Keratinocyte (primary cell): ENCODE measurements around the gene DNAAF5. TPM values are rescaled to one million over a fixed set of nuclear protein-coding genes. Genes with fewer than 3 reads are reported as not detected.

Source experiments
- DNase-seq: peaks from one replicate; pipeline ENCODE4 v3.0.0-alpha.2; 2011; ENCODE audit warnings: low read depth, missing footprints, low spot score
- FAIRE-seq: peaks from 2 replicates; lab custom pipeline; 2011; peaks lifted over from hg19 to GRCh38; lab: Jason Lieb, UNC
- H2AFZ ChIP-seq: 2 replicates; pipeline ENCODE4 v1.6.0; 2012; ENCODE audit warnings: low read length, control low read depth, inconsistent platforms; ENCODE audit not compliant: control insufficient read depth
- H3K27ac ChIP-seq: 2 replicates; pipeline ENCODE4 v1.5.1; 2011; ENCODE audit warnings: low read length; ENCODE audit not compliant: control insufficient read depth, insufficient read depth
- H3K27me3 ChIP-seq: 3 replicates; pipeline ENCODE4 v1.6.0; 2011; ENCODE audit warnings: low read length; ENCODE audit not compliant: control insufficient read depth, insufficient read depth; ENCODE audit errors: extremely low read depth
- H3K36me3 ChIP-seq, 2 experiments: 2 replicates in 1 of 2; 3 replicates in 1 of 2; pipeline ENCODE4 v1.5.1; 2011; ENCODE audit warnings: low read length in 2 of 2, mild to moderate bottlenecking in 1 of 2; ENCODE audit not compliant: control insufficient read depth in 2 of 2, insufficient read depth in 2 of 2; ENCODE audit errors: extremely low read depth in 1 of 2
- H3K4me1 ChIP-seq: 3 replicates; pipeline ENCODE4 v1.5.1; 2011; ENCODE audit warnings: low read length; ENCODE audit not compliant: control insufficient read depth, insufficient read depth; ENCODE audit errors: extremely low read depth
- H3K4me2 ChIP-seq: 3 replicates; pipeline ENCODE4 v1.6.0; 2011; ENCODE audit warnings: low read depth, low read length; ENCODE audit not compliant: control insufficient read depth, insufficient read depth; ENCODE audit errors: extremely low read depth
- H3K4me3 ChIP-seq, 3 experiments: fragments of 200-600 bp in 1 of 3; sonication (generic) in 1 of 3; 2 replicates in 2 of 3; 3 replicates in 1 of 3; pipeline ENCODE4 v1.5.1; 2011 to 2016; ENCODE audit warnings: low read length in 3 of 3, mild to moderate bottlenecking in 3 of 3, control low read depth in 2 of 3, inconsistent platforms in 1 of 3, low read depth in 1 of 3, mixed read lengths in 1 of 3, mixed run types in 1 of 3, moderate library complexity in 1 of 3; ENCODE audit not compliant: control insufficient read depth in 2 of 3, insufficient read depth in 2 of 3; ENCODE audit errors: extremely low read depth in 1 of 3
- H3K79me2 ChIP-seq: 2 replicates; pipeline ENCODE4 v1.6.0; 2012; ENCODE audit warnings: low read length; ENCODE audit not compliant: control insufficient read depth, insufficient read depth
- H3K9ac ChIP-seq: 3 replicates; pipeline ENCODE4 v1.6.0; 2011; ENCODE audit warnings: low read length; ENCODE audit not compliant: control insufficient read depth, insufficient read depth; ENCODE audit errors: extremely low read depth
- H3K9me1 ChIP-seq: 3 replicates; pipeline ENCODE4 v1.6.0; 2011; ENCODE audit warnings: low read length; ENCODE audit not compliant: control insufficient read depth, insufficient read depth; ENCODE audit errors: extremely low read depth
- H3K9me3 ChIP-seq: 2 replicates; pipeline ENCODE4 v1.5.1; 2012; ENCODE audit warnings: low read depth, low read length; ENCODE audit not compliant: control insufficient read depth
- H4K20me1 ChIP-seq: 3 replicates; pipeline ENCODE4 v1.6.0; 2011; ENCODE audit warnings: low read length; ENCODE audit not compliant: control insufficient read depth, insufficient read depth; ENCODE audit errors: extremely low read depth
- EZH2 ChIP-seq: IDR thresholded peaks from one replicate; pipeline ENCODE4 v1.6.1; 2012; ENCODE audit warnings: inconsistent platforms, mild to moderate bottlenecking, low read length, moderate library complexity
- dilution Hi-C: fragments of 300-500 bp; cut with MboI; formaldehyde crosslinking; loops from one replicate; pipeline ENCODE4 v1.7.0; 2020; ENCODE audit warnings: low sequenced_read_pairs; ENCODE audit not compliant: extremely low pct_ligation_motif_present
- polyA plus RNA-seq, 5 experiments: library from polyadenylated mRNA; depleted of rRNA in 3 of 5; stranded (reverse) in 3 of 5; stranded (forward) in 1 of 5; unstranded in 1 of 5; fragments of >200 nt; gene quantifications; 1 replicate in 1 of 5; 2 replicates in 3 of 5; 3 replicates in 1 of 5; pipeline versions ENCODE4 v1.2.1 to v1.2.3, GENCODE V29; 2011 to 2012; ENCODE audit warnings: missing spikeins in 2 of 5, low read depth in 1 of 5, low replicate concordance in 1 of 5
- TF ChIP-seq, protein P1 (sequence below), 3 experiments: IDR thresholded peaks in 1 of 3; conservative IDR thresholded peaks in 1 of 3; optimal IDR thresholded peaks in 1 of 3; 2 replicates in 2 of 3; 3 replicates in 1 of 3; pipeline versions ENCODE3 to v1.5.1; 2011; ENCODE audit warnings: low read length in 3 of 3, mild to moderate bottlenecking in 3 of 3, moderate library complexity in 2 of 3, control low read depth in 1 of 3, inconsistent platforms in 1 of 3; ENCODE audit not compliant: insufficient read depth in 2 of 3; ENCODE audit errors: extremely low read depth in 1 of 3

Gene DNAAF5
- polyA plus RNA-seq, 1 donor (not counting 4 experiments of a cell fraction or from before 2014, with no cell fraction given) = 16.3 TPM

DNA sequence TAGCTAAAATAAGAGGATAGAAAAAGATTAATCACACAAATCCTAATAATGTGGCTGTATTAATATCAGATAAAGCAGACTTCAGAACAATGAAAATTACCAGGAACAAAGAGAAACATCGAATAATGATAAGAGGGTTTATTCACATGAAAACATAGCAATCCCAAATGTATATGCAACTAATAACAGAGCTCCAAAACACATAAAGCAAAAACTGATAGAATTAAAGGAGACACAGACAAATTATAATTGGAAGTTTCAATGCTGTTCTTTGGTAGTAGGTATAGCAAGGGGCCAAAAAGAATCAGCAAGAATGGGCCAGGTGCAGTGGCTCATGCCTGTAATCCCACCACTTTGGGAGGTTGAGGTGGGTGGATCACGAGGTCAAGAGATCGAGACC lies 23.4 kb upstream of the DNAAF5 start:
- H3K4me3 ChIP-seq = no peak overlapping the region
- peaks cover 13% of the 10 kb centered on the region for H3K4me1 ChIP-seq
- no peak for FAIRE-seq
- H3K27ac ChIP-seq = no peak overlapping the region
- TF ChIP-seq, protein P1, sequence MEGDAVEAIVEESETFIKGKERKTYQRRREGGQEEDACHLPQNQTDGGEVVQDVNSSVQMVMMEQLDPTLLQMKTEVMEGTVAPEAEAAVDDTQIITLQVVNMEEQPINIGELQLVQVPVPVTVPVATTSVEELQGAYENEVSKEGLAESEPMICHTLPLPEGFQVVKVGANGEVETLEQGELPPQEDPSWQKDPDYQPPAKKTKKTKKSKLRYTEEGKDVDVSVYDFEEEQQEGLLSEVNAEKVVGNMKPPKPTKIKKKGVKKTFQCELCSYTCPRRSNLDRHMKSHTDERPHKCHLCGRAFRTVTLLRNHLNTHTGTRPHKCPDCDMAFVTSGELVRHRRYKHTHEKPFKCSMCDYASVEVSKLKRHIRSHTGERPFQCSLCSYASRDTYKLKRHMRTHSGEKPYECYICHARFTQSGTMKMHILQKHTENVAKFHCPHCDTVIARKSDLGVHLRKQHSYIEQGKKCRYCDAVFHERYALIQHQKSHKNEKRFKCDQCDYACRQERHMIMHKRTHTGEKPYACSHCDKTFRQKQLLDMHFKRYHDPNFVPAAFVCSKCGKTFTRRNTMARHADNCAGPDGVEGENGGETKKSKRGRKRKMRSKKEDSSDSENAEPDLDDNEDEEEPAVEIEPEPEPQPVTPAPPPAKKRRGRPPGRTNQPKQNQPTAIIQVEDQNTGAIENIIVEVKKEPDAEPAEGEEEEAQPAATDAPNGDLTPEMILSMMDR (optimal IDR thresholded peaks at IDR 0.05 in 1 of 3, IDR thresholded peaks at IDR 0.05 in 1 of 3, conservative IDR thresholded peaks at IDR 0.05 in 1 of 3; ENCODE audit: extremely low read depth in 1 of 3, insufficient read depth in 2 of 3, low read length in 3 of 3) = no peak
- no peak for TF ChIP-seq EZH2
- H3K79me2 ChIP-seq = no peaks in the 10 kb centered on the region
- H3K27me3 ChIP-seq = no peaks in the 10 kb centered on the region
- no peaks in the 10 kb centered on the region for H3K36me3 ChIP-seq
- dilution Hi-C loops = no loop called here
- peaks cover 1% of the 10 kb centered on the region for H3K9me3 ChIP-seq
- no peaks in the 10 kb centered on the region for H4K20me1 ChIP-seq
- no peak overlapping the region for H3K9ac ChIP-seq
- no peak overlapping the region for H3K4me2 ChIP-seq
- no peak overlapping the region for H2AFZ ChIP-seq
- no peaks in the 10 kb centered on the region for H3K9me1 ChIP-seq
- DNase-seq = no peak

DNA sequence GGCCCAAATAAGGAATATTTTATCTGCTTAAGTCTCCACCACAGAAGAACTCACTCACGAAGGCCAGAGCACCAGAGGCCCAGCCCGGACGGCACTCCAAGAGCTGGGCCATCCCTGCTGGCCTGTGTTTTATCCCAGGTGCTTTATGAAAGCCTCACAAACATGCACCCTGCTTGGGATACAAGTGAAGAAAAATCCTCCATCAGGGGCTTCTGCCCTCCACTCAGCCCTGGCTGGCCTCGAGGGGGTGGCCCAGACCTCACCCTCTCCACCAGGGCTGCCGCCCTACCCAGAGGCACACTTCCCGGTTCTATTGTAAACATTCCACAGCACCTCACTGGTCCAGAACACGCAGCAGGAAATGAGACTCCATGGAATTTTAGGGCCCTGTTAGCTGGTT lies 19.8 kb upstream of the DNAAF5 start:
- FAIRE-seq (no peak), DNase-seq (no peak)
- Histone ChIP-seq H3K27ac (no peak overlapping the region), H3K79me2 (no peaks in the 10 kb centered on the region), H3K4me1 (no peaks in the 10 kb centered on the region), H3K9ac (no peak overlapping the region), H2AFZ (no peak overlapping the region), H3K4me3 (no peak overlapping the region), H3K36me3 (peaks cover 0 to 1% of the 10 kb centered on the region in 2 experiments), H3K27me3 (no peaks in the 10 kb centered on the region), H4K20me1 (no peaks in the 10 kb centered on the region), H3K9me3 (peaks cover 1% of the 10 kb centered on the region), H3K9me1 (no peaks in the 10 kb centered on the region), H3K4me2 (no peak overlapping the region)
- TF ChIP-seq EZH2 = no peak
- TF ChIP-seq, protein P1 (optimal IDR thresholded peaks at IDR 0.05 in 1 of 3, IDR thresholded peaks at IDR 0.05 in 1 of 3, conservative IDR thresholded peaks at IDR 0.05 in 1 of 3; ENCODE audit: extremely low read depth in 1 of 3, insufficient read depth in 2 of 3, low read length in 3 of 3) = no peak
- dilution Hi-C loops = no loop called here
